ENCODE results near the gene SERPINA5. TPM values are rescaled to one million over a fixed set of nuclear protein-coding genes. Genes with fewer than 3 reads are reported as not detected.
A peak's percentile ranks its signal among the peaks of the same experiment; 100 is the strongest.

The SERPINA5 gene
- total and polyA plus RNA-seq, 7 donors = 2.6 to 107 (median 16.3) TPM

GRCh38 chr14:94571950-94572349 is 9.3 kb upstream of the SERPINA5 start:
- intact Hi-C loops (cut with DNase I) = no loop called here
- DNase-seq = no peak
- H3K27ac ChIP-seq = no peak overlapping the region
- H3K36me3 ChIP-seq (ENCODE audit: insufficient read depth in 1 of 2, low read depth in 1 of 2) = no peaks in the 10 kb centered on the region
- H3K27me3 ChIP-seq (ENCODE audit: insufficient read depth in 3 of 3, low read length in 2 of 3) = peaks cover 0 to 2% (median 0%) of the 10 kb centered on the region in 3 donors
- no peaks in the 10 kb centered on the region for H3K9me3 ChIP-seq
- no peak overlapping the region for H3K4me3 ChIP-seq
- no peaks in the 10 kb centered on the region for H3K4me1 ChIP-seq
- peak in 3 of 4 donors; percentile 4 to 53 (median 13) for ATAC-seq
- TF ChIP-seq, protein P1, sequence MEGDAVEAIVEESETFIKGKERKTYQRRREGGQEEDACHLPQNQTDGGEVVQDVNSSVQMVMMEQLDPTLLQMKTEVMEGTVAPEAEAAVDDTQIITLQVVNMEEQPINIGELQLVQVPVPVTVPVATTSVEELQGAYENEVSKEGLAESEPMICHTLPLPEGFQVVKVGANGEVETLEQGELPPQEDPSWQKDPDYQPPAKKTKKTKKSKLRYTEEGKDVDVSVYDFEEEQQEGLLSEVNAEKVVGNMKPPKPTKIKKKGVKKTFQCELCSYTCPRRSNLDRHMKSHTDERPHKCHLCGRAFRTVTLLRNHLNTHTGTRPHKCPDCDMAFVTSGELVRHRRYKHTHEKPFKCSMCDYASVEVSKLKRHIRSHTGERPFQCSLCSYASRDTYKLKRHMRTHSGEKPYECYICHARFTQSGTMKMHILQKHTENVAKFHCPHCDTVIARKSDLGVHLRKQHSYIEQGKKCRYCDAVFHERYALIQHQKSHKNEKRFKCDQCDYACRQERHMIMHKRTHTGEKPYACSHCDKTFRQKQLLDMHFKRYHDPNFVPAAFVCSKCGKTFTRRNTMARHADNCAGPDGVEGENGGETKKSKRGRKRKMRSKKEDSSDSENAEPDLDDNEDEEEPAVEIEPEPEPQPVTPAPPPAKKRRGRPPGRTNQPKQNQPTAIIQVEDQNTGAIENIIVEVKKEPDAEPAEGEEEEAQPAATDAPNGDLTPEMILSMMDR (IDR thresholded peaks at IDR 0.05) = no peak
- WGBS, 3 donors = 81 to 92% (median 91%) methylated on average over 6 of the region's 6 CpGs

DNA sequence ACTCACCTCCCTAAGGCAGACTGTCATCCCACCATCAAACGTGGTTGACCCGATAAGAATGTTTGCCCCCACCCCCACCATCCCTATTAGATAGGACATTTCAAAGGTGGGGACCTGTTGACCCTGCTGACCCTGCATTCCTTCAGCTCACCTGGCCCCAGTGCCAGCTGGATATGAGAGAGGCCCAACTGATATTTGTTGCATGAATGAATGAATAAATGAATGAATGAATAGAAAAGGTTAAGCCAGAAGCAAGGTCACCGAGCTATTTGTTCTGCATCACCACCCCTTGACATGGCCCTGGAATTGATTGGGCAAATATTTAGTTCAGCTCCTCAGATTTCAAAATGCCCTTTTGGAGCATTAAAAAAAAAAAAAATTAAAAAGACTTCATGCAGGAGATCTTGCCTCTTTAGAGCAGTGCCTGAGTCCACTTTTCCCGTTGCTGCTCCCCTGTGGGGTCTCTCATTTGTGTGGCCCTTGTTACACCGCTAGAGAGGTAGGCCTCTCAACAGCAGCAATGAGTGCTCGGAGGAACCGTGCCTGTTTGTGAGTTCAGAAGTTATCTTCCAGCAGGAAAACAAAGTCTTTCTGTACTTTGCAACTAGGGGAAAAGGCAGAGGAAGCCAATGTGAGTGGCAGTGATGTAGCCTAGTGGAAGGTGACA is 8.5 kb upstream of the SERPINA5 start:
- TF ChIP-seq, protein P1 (IDR thresholded peaks at IDR 0.05) = no peak
- intact Hi-C loops (cut with DNase I) = no loop called here
- H3K4me1 ChIP-seq = no peaks in the 10 kb centered on the region
- no peaks in the 10 kb centered on the region for H3K9me3 ChIP-seq
- ATAC-seq (no peak), DNase-seq (no peak)
- no peak overlapping the region for H3K4me3 ChIP-seq
- no peak overlapping the region for H3K27ac ChIP-seq
- no peaks in the 10 kb centered on the region for H3K36me3 ChIP-seq (ENCODE audit: insufficient read depth in 1 of 2, low read depth in 1 of 2)
- peaks cover 0 to 2% (median 0%) of the 10 kb centered on the region in 3 donors for H3K27me3 ChIP-seq (ENCODE audit: insufficient read depth in 3 of 3, low read length in 2 of 3)
- WGBS, 3 donors = 76 to 86% (median 77%) methylated on average over 7 of the region's 7 CpGs

DNA sequence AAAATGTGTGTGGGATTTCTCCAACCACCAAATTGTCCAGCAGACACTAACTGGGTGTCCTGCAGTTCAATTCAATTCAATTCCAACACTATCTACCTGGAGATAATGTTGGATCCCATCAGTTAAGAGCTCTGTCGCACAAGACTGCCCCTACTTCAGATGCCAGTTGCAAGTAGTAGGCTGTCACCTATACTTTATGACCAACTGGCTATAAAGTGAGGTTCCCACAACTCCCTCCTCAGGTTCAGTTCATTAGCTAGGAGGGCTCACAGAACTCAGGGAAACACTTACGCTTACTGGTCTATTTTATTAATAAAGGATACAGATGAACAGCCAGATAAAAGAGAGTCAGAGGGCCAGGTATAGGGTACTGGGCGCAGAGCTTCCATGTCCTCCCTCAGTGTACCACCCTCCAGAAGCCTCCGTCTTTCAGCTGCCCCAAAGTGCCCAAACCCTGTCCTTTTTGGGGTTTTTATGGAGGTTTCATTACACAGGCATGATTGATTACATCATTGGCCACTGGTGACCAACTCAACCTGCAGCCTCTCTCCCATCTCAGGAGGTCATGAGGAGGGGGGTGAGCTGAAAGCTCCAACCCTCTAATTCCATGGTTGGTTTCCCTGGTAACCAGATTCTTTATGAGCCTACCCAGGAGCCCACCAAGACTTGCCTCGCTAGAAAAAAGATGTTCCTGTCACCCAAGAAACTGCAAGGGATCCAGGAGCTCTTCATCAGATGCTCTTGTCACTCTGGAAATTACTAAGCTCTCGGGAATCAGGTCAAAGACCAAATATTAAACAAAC is 7.5 kb upstream of the SERPINA5 start:
- DNase-seq = no peak
- 82 to 87% (median 85%) methylated on average over 6 of the region's 6 CpGs for WGBS, 3 donors

GRCh38 chr14:94574336-94574735 is 6.9 kb upstream of the SERPINA5 start:
- intact Hi-C loops (cut with DNase I) = no loop called here
- 79 to 83% (median 81%) methylated on average over 3 of the region's 3 CpGs for WGBS, 3 donors
- Histone ChIP-seq H3K9me3 (no peaks in the 10 kb centered on the region), H3K4me1 (no peaks in the 10 kb centered on the region), H3K27ac (no peak overlapping the region), H3K36me3 (ENCODE audit: insufficient read depth in 1 of 2, low read depth in 1 of 2) (no peaks in the 10 kb centered on the region), H3K4me3 (no peak overlapping the region), H3K27me3 (ENCODE audit: insufficient read depth in 3 of 3, low read length in 2 of 3) (peaks cover 0 to 2% (median 0%) of the 10 kb centered on the region in 3 donors)
- TF ChIP-seq, protein P1 (IDR thresholded peaks at IDR 0.05) = no peak
- no peak for DNase-seq
- ATAC-seq = no peak

More for the DNA sequence above, 7.5 kb upstream of the SERPINA5 start:
- intact Hi-C loops (cut with DNase I) = no loop called here
- Histone ChIP-seq H3K4me1 (no peaks in the 10 kb centered on the region), H3K27me3 (ENCODE audit: insufficient read depth in 3 of 3, low read length in 2 of 3) (peaks cover 0 to 2% (median 0%) of the 10 kb centered on the region in 3 donors), H3K9me3 (no peaks in the 10 kb centered on the region), H3K36me3 (ENCODE audit: insufficient read depth in 1 of 2, low read depth in 1 of 2) (no peaks in the 10 kb centered on the region), H3K4me3 (no peak overlapping the region), H3K27ac (no peak overlapping the region)
- no peak for ATAC-seq
- TF ChIP-seq, protein P1 (IDR thresholded peaks at IDR 0.05) = no peak

Measured in psoas muscle (tissue), 8 donors.